ENCODE data around the gene METTL15. TPM values are rescaled to one million over a fixed set of nuclear protein-coding genes. Genes with fewer than 3 reads are reported as not detected.

The METTL15 gene
- total and polyA plus RNA-seq, 2 of the 8 experiments (the other 6 are each of a cell fraction or from before 2014, with no cell fraction given), result 5.4 to 10.5 TPM

DNA sequence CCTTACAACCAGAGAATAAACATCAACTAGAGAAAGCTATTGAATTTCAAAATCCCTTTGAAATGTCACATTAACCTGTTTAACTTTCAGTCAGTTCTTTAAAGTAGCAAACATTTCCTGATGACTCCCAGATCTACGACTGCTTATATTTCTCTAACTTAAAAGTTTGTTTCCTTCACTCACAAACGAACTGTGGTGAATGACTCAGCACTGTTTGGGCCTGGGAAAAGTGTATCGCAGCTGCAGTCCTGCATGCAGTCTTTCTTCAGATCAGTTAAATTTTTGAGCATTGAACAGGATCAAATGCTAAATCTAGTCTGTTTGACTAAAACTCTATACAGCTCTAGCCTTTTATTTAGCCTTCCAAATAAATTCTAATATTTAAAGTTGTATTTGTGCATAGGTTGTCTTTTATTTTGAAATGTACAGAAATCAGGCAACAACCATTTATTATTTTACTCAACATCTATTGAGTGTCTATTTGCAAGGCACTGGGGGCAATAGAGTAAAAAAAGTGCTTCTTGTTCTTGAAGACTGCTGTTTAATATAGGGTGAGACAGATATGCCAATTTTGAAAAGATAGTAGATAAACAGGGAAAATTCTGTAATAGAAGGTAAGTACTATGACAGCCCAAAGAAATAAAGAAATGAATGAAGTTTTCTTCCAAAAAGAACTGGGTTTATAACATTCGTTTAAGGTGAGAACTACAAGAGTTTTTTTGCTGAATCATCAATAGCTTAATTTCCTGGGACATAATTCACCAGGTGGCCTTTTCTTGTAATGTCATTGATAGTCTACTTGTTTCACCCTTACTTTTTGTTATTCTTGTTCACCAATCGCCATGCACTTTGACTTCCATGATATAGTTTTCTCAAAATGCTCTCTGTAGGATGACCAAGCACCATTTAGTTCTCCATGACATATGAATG lies 235.4 kb downstream of the METTL15 start:
- TF ChIP-seq CREB1 (IDR thresholded peaks at IDR 0.05) (no peak), BACH1 (IDR thresholded peaks at IDR 0.05; ENCODE audit: low read length) (peak; percentile 48; the same call in 1 of the 2 replicates), BRCA1 (IDR thresholded peaks at IDR 0.05; ENCODE audit: low read depth, low read length) (no peak), NANOG (IDR thresholded peaks at IDR 0.05; ENCODE audit: insufficient read depth, low read depth, low read length, poor library complexity, severe bottlenecking) (no peak), KDM4A (IDR thresholded peaks at IDR 0.05; ENCODE audit: low read depth, low read length, severe bottlenecking) (no peak), MAFK (IDR thresholded peaks at IDR 0.05; ENCODE audit: low read depth, low read length) (peak; percentile 87), YY1 (IDR thresholded peaks at IDR 0.05; ENCODE audit: low read depth, low read length) (no peak)
- TF ChIP-seq, protein P1, sequence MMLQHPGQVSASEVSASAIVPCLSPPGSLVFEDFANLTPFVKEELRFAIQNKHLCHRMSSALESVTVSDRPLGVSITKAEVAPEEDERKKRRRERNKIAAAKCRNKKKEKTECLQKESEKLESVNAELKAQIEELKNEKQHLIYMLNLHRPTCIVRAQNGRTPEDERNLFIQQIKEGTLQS (IDR thresholded peaks at IDR 0.05; ENCODE audit: insufficient read depth, low read depth, low read length), result no peak
- H4K91ac ChIP-seq (replicated peaks; ENCODE audit: insufficient read length, low read length), result no peak overlapping the region
- H3K4ac ChIP-seq (replicated peaks; ENCODE audit: insufficient read length, low read depth, low read length), result no peak overlapping the region
- no peak overlapping the region for H4K8ac ChIP-seq (ENCODE audit: extremely low read depth, insufficient read depth, low read length)
- H2AK5ac ChIP-seq (ENCODE audit: low read depth, low read length), result no peak overlapping the region
- H3K9me3 ChIP-seq (ENCODE audit: insufficient read depth in 2 of 2, low read depth in 1 of 2, low read length in 1 of 2), result peaks cover 7 to 14% of the 10 kb centered on the region in 2 experiments; a peak in 2 of 4 replicates
- H3K4me2 ChIP-seq (ENCODE audit: insufficient read depth in 1 of 2, low read depth in 2 of 2, low read length in 2 of 2), result no peak overlapping the region
- no peak overlapping the region for H3K9ac ChIP-seq (replicated peaks in 1 of 4; ENCODE audit: extremely low read depth in 1 of 4, low read depth in 3 of 4, low read length in 3 of 4)
- 86% methylated on average over 5 of the region's 5 CpGs; no CpG with 5 or more reads in 1 of the 2 experiments for WGBS, 2 experiments (ENCODE audit: extremely low coverage in 1 of 2, insufficient coverage in 1 of 2, insufficient read length in 1 of 2, insufficient replicate concordance in 2 of 2, low coverage in 1 of 2, low lambda C conversion rate in 2 of 2, missing lambda C conversion rate in 1 of 2)
- no peaks in the 10 kb centered on the region for H3K79me2 ChIP-seq (ENCODE audit: control insufficient read depth in 1 of 2, insufficient read depth in 2 of 2, low read length in 2 of 2)
- H3K36me3 ChIP-seq (ENCODE audit: control insufficient read depth in 2 of 4, insufficient read depth in 4 of 4, low read length in 3 of 4), result no peaks in the 10 kb centered on the region
- no peaks in the 10 kb centered on the region for H3K79me1 ChIP-seq (ENCODE audit: low read depth, low read length)
- H2BK15ac ChIP-seq (ENCODE audit: low read length), result no peak overlapping the region
- H3K56ac ChIP-seq (replicated peaks; ENCODE audit: insufficient read length, low read depth, low read length), result no peak overlapping the region
- no peak for FAIRE-seq
- no peak overlapping the region for H2BK12ac ChIP-seq (ENCODE audit: low read depth, low read length)
- no peaks in the 10 kb centered on the region for H3K23me2 ChIP-seq (ENCODE audit: low read depth, low read length)
- no peak overlapping the region for H2AFZ ChIP-seq (ENCODE audit: low read length)
- H2BK120ac ChIP-seq (replicated peaks; ENCODE audit: low read depth, low read length), result no peak overlapping the region
- H3K18ac ChIP-seq (ENCODE audit: extremely low read depth, low read length), result no peak overlapping the region
- no peaks in the 10 kb centered on the region for H3K4me1 ChIP-seq (replicated peaks in 1 of 4; ENCODE audit: control insufficient read depth in 3 of 4, insufficient read depth in 4 of 4, low read length in 3 of 4)
- H3K14ac ChIP-seq (ENCODE audit: insufficient read length), result no peak overlapping the region
- H4K20me1 ChIP-seq (replicated peaks in 1 of 2; ENCODE audit: control insufficient read depth in 1 of 2, insufficient read depth in 2 of 2, low read length in 2 of 2), result no peaks in the 10 kb centered on the region
- POLR2A ChIA-PET (ENCODE audit: partially characterized antibody), result no interaction called here
- no peak overlapping the region for H3K4me3 ChIP-seq (ENCODE audit: extremely low read depth in 1 of 4, insufficient read depth in 2 of 4, low read depth in 3 of 4, low read length in 4 of 4)
- H4K5ac ChIP-seq (ENCODE audit: insufficient read length, low read depth, low read length), result no peak overlapping the region
- no peak overlapping the region for H3K27ac ChIP-seq (ENCODE audit: low read depth, low read length)
- no peak overlapping the region for H2BK20ac ChIP-seq (ENCODE audit: low read length)
- CTCF ChIA-PET (ENCODE audit: partially characterized antibody), result interaction anchor here (0.6 to 1.2 kb wide), 3 partner anchors 48 to 639 kb away, joined by 3 read pairs; no protein-coding TSS in a partner anchor
- DNase-seq (ENCODE audit: low read depth in 1 of 2, low spot score in 2 of 2), result no peak
- H3K27me3 ChIP-seq (replicated peaks in 1 of 4; ENCODE audit: control insufficient read depth in 3 of 4, extremely low read depth in 1 of 4, insufficient read depth in 3 of 4, low read length in 3 of 4), result no peaks in the 10 kb centered on the region
- no peak overlapping the region for H3K23ac ChIP-seq (ENCODE audit: insufficient read length)
- no peak overlapping the region for H2BK5ac ChIP-seq (ENCODE audit: low read depth, low read length)
